ENCODE measurements around the gene CAND2.
"Not testable (repeated sequence)": the region's sequence is repeated elsewhere in the genome, so short reads cannot be mapped to it uniquely, and the experiment has no call there.

CAND2 gene

GRCh38 chr3:12837295-12837986 lies 41.0 kb downstream of the CAND2 start:
- H3K4me3 ChIP-seq (ENCODE audit: low read depth, low read length): peak overlapping the region; percentile 22
- peaks cover 8% of the 10 kb centered on the region for H3K4me1 ChIP-seq (ENCODE audit: control insufficient read depth, insufficient read depth, low read length)
- H3K9ac ChIP-seq (ENCODE audit: low read depth, low read length): peak overlapping the region; percentile 38
- peaks cover 66% of the 10 kb centered on the region for H3K36me3 ChIP-seq (ENCODE audit: control insufficient read depth, insufficient read depth, low read length)
- H3K9me3 ChIP-seq (ENCODE audit: control insufficient read depth, insufficient read depth, low read length): no peaks in the 10 kb centered on the region
- no peaks in the 10 kb centered on the region for H3K27me3 ChIP-seq (ENCODE audit: control insufficient read depth, insufficient read depth, low read length)

- Histone ChIP-seq H3K9me3 (ENCODE audit: control insufficient read depth, insufficient read depth, low read length) (no peaks in the 10 kb centered on the region), H3K4me3 (ENCODE audit: low read depth, low read length) (peak overlapping the region; percentile 22), H3K36me3 (ENCODE audit: control insufficient read depth, insufficient read depth, low read length) (peaks cover 62% of the 10 kb centered on the region), H3K4me1 (ENCODE audit: control insufficient read depth, insufficient read depth, low read length) (peaks cover 3% of the 10 kb centered on the region), H3K27me3 (ENCODE audit: control insufficient read depth, insufficient read depth, low read length) (no peaks in the 10 kb centered on the region), H3K9ac (ENCODE audit: low read depth, low read length) (peak overlapping the region; percentile 38)
Measured at GRCh38 chr3:12838179-12838965, 41.9 kb downstream of the CAND2 start.

GRCh38 chr3:12839156-12839946 lies 42.9 kb downstream of the CAND2 start:
- Histone ChIP-seq H3K4me3 (ENCODE audit: low read depth, low read length) (peak overlapping the region; percentile 98), H3K27me3 (ENCODE audit: control insufficient read depth, insufficient read depth, low read length) (no peaks in the 10 kb centered on the region), H3K4me1 (ENCODE audit: control insufficient read depth, insufficient read depth, low read length) (peaks cover 3% of the 10 kb centered on the region), H3K9me3 (ENCODE audit: control insufficient read depth, insufficient read depth, low read length) (no peaks in the 10 kb centered on the region), H3K36me3 (ENCODE audit: control insufficient read depth, insufficient read depth, low read length) (peaks cover 53% of the 10 kb centered on the region), H3K9ac (ENCODE audit: low read depth, low read length) (peak overlapping the region; percentile 100)

DNA sequence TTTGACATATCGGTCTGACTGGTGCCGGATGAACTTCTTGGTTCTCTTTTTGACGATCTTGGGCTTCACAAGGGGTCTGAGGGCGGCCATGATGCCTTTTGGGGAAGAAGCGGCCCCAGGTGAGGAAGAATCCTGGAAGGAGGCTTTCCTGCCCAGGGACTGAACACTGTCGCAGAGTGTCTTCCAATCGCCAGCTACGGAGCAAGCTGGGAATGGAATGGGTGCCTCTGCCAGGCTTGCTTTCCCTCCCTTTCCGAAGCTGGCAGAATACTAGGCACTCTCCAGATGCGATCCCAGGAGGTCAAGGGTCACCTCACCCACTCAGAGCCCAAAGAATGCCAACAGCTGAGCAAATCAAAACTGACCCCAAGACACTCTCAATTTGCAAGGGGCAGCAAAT lies 43.7 kb downstream of the CAND2 start:
- not testable (repeated sequence) for H3K27me3 ChIP-seq (ENCODE audit: control insufficient read depth, insufficient read depth, low read length); H3K9me3 ChIP-seq (ENCODE audit: control insufficient read depth, insufficient read depth, low read length); H3K4me1 ChIP-seq (ENCODE audit: control insufficient read depth, insufficient read depth, low read length)
- Histone ChIP-seq H3K36me3 (ENCODE audit: control insufficient read depth, insufficient read depth, low read length) (peaks cover 49% of the 10 kb centered on the region), H3K4me3 (ENCODE audit: low read depth, low read length) (peak overlapping the region; percentile 98), H3K9ac (ENCODE audit: low read depth, low read length) (peak overlapping the region; percentile 100)

GRCh38 chr3:12840591-12841148 lies 44.2 kb downstream of the CAND2 start:
- Histone ChIP-seq H3K9ac (ENCODE audit: low read depth, low read length) (peak overlapping the region; percentile 100), H3K27me3 (ENCODE audit: control insufficient read depth, insufficient read depth, low read length) (no peaks in the 10 kb centered on the region), H3K4me3 (ENCODE audit: low read depth, low read length) (peak overlapping the region; percentile 98), H3K9me3 (ENCODE audit: control insufficient read depth, insufficient read depth, low read length) (no peaks in the 10 kb centered on the region), H3K36me3 (ENCODE audit: control insufficient read depth, insufficient read depth, low read length) (peaks cover 44% of the 10 kb centered on the region), H3K4me1 (ENCODE audit: control insufficient read depth, insufficient read depth, low read length) (peaks cover 3% of the 10 kb centered on the region)

DNA sequence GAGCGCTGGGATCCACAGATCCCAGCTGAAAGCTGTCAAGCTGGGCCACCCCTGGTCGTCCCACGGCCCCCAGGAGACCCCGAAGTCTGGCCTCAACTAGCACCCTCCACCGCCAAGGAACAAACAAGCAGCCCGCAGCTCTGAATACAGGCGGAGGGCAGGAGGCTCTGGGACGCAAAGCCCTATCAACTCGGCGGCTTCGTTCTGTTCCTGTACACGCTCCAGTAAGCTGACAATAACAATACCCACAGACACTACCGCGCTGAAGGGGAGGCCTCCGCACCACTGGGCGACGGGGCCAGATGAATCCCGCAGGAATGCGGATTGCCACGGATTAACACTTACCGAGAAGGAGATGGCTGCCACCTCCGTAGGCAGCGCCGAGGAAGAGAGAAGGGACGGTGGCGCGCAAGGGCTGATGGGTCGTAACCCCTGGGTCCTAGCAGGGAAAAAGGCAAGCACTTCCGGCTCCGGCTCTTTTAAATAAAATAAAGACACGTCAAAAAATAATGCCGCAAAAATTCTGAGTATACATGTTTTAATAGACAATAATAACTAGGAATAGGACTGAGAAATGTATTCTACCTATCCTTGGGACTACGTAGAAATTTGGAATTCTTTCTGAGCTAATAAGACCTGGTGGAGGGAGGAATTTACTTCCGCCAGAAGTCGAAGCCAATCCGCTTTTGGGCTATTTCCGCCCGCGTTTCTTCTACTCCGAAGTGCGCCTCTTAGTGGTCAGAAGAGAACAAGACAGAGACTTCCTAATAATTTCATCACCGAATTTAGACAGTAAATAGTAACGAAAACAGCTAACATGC lies 44.9 kb downstream of the CAND2 start, which contains the start of gene RPL32:
TSS of gene RPL32 (minus strand) at position 417 of the 821 bp plus-strand sequence. CDS start 1,328 bp downstream, outside the sequence.
- Histone ChIP-seq H3K36me3 (ENCODE audit: control insufficient read depth, insufficient read depth, low read length) (peaks cover 37% of the 10 kb centered on the region), H3K4me3 (ENCODE audit: low read depth, low read length) (peak within 1 kb of the TSS; percentile 98), H3K9me3 (ENCODE audit: control insufficient read depth, insufficient read depth, low read length) (peaks cover 4% of the 10 kb centered on the region), H3K4me1 (ENCODE audit: control insufficient read depth, insufficient read depth, low read length) (peaks cover 3% of the 10 kb centered on the region), H3K9ac (ENCODE audit: low read depth, low read length) (peak within 1 kb of the TSS; percentile 100), H3K27me3 (ENCODE audit: control insufficient read depth, insufficient read depth, low read length) (no peaks in the 10 kb centered on the region)

DNA sequence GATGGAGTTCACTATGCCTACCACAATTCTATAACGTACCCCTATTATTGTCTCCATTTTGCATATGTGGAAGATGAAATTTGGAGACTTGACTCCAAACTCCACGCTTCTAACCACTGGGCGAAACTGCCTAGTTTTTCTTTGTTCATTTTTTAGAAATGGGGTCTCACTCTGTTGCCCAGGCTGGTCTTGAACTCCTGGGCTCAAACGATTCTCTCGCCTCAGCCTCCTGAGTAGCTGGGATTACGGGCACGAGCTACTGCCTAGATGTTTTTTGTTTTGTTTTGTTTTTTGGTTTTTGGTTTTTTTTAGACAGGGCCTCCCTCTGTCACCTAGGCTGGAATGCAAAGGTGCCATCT lies 45.5 kb downstream of the CAND2 start:
- Histone ChIP-seq H3K4me1 (ENCODE audit: control insufficient read depth, insufficient read depth, low read length) (peaks cover 3% of the 10 kb centered on the region), H3K27me3 (ENCODE audit: control insufficient read depth, insufficient read depth, low read length) (no peaks in the 10 kb centered on the region), H3K9ac (ENCODE audit: low read depth, low read length) (no peak overlapping the region), H3K9me3 (ENCODE audit: control insufficient read depth, insufficient read depth, low read length) (peaks cover 7% of the 10 kb centered on the region), H3K36me3 (ENCODE audit: control insufficient read depth, insufficient read depth, low read length) (peaks cover 31% of the 10 kb centered on the region), H3K4me3 (ENCODE audit: low read depth, low read length) (peak overlapping the region; percentile 11)

DNA sequence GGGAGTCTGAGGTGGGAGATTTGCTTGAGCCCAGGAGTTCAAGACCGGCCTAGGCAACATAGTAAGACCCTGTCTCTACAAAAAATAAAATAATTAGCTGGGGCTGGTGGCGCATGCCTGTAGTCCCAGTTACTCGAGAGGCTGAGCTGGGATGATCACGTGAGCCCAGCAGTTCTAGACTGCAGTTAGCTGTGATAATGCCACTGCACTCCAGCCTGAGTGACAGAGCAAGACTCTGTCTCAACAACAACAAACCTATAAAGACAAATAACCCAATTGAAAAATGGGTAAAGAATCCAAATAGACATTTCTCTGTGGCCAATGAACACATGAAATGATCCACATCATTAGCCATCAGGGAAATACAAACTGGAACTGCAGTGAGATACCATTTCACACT lies 46.0 kb downstream of the CAND2 start:
- Histone ChIP-seq H3K4me3 (ENCODE audit: low read depth, low read length) (no peak overlapping the region), H3K36me3 (ENCODE audit: control insufficient read depth, insufficient read depth, low read length) (peaks cover 26% of the 10 kb centered on the region), H3K9ac (ENCODE audit: low read depth, low read length) (no peak overlapping the region), H3K27me3 (ENCODE audit: control insufficient read depth, insufficient read depth, low read length) (no peaks in the 10 kb centered on the region), H3K9me3 (ENCODE audit: control insufficient read depth, insufficient read depth, low read length) (peaks cover 7% of the 10 kb centered on the region), H3K4me1 (ENCODE audit: control insufficient read depth, insufficient read depth, low read length) (peaks cover 2% of the 10 kb centered on the region)

DNA sequence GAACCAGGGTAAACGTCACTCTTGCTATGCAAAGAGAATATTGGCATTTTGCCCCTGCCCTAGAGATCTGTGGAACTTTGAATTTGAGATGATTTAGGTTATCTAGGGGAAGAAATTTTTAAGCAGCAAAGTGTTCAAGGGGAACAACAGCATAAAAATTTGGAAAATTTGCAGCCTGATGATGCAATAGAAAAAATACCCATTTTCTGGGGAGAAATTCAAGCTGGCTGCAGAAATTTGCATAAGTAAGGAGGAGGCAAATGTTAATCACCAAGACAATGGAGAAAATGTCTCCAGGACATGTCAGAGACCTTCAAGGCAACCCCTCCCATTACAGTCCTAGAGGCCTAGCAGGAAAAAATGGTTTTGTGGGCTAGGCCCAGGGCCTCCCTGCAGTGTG lies 49.3 kb downstream of the CAND2 start:
- peaks cover 7% of the 10 kb centered on the region for H3K9me3 ChIP-seq (ENCODE audit: control insufficient read depth, insufficient read depth, low read length)
- H3K27me3 ChIP-seq (ENCODE audit: control insufficient read depth, insufficient read depth, low read length): no peaks in the 10 kb centered on the region
- no peaks in the 10 kb centered on the region for H3K36me3 ChIP-seq (ENCODE audit: control insufficient read depth, insufficient read depth, low read length)
- no peak overlapping the region for H3K4me3 ChIP-seq (ENCODE audit: low read depth, low read length)
- H3K4me1 ChIP-seq (ENCODE audit: control insufficient read depth, insufficient read depth, low read length): no peaks in the 10 kb centered on the region
- no peak overlapping the region for H3K9ac ChIP-seq (ENCODE audit: low read depth, low read length)

GRCh38 chr3:12852201-12852600 lies 55.7 kb downstream of the CAND2 start:
- Histone ChIP-seq H3K36me3 (ENCODE audit: control insufficient read depth, insufficient read depth, low read length) (no peaks in the 10 kb centered on the region), H3K9ac (ENCODE audit: low read depth, low read length) (no peak overlapping the region), H3K4me1 (ENCODE audit: control insufficient read depth, insufficient read depth, low read length) (no peaks in the 10 kb centered on the region), H3K9me3 (ENCODE audit: control insufficient read depth, insufficient read depth, low read length) (no peaks in the 10 kb centered on the region), H3K4me3 (ENCODE audit: low read depth, low read length) (no peak overlapping the region), H3K27me3 (ENCODE audit: control insufficient read depth, insufficient read depth, low read length) (peaks cover 4% of the 10 kb centered on the region)

DNA sequence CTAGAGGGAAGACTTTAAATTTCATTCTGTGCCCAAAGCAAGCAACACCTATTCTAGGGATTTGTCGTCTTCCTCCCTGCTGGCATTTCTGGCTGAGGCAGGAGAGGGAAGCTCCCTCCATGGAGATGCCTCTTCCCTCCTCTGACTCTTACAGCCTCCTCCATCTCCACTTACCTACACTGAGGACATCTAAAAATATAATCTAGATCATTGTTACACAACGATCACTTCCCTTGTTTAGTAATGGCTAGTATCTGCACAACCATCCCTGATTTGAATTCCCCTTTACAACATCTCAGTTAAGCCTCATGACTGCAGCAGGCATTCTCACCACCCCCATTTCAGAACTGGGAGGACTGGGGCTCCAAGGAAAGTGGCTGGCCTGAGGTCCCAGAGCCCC lies 57.4 kb downstream of the CAND2 start:
- not testable (repeated sequence) for H3K36me3 ChIP-seq (ENCODE audit: control insufficient read depth, insufficient read depth, low read length); H3K4me1 ChIP-seq (ENCODE audit: control insufficient read depth, insufficient read depth, low read length); H3K4me3 ChIP-seq (ENCODE audit: low read depth, low read length); H3K27me3 ChIP-seq (ENCODE audit: control insufficient read depth, insufficient read depth, low read length); H3K9ac ChIP-seq (ENCODE audit: low read depth, low read length); H3K9me3 ChIP-seq (ENCODE audit: control insufficient read depth, insufficient read depth, low read length)
